ENCODE results near the gene LOXHD1.
A peak's percentile ranks its signal among the peaks of the same experiment; 100 is the strongest.

Gene LOXHD1

GRCh38 chr18:46506974-46507586, 149.9 kb downstream of the LOXHD1 start:
- H3K4me3 ChIP-seq (ENCODE audit: low read length), result no peak overlapping the region
- DNase-seq (ENCODE audit: low read depth, low spot score), result no peak

- H3K4me3 ChIP-seq (ENCODE audit: low read length), result no peak overlapping the region
- peak; percentile 17 for DNase-seq (ENCODE audit: low read depth, low spot score)
Measured at GRCh38 chr18:46502444-46502843, 154.6 kb downstream of the LOXHD1 start.

DNA sequence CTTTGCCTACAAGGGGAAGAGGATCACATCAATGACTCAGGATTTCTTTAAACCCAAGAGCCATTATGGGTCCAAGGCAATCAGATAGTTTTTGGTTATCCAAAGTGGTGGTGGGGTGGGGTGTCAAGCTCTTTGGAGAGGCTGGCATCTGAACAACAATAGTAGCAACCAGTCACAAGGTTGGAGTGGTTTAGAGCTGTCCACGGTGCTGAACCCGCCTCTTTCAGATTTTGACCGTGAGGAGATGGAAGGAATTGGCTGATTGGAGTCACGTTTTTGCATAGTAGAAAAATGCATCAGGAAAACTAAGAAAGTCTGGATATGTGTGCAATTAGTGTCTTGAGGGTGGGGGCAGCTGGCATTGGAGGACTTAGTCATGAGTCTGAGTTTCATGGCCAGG, 159.9 kb downstream of the LOXHD1 start:
- no peak overlapping the region for H3K4me3 ChIP-seq (ENCODE audit: low read length)
- DNase-seq (ENCODE audit: low read depth, low spot score), result peak; percentile 55

DNA sequence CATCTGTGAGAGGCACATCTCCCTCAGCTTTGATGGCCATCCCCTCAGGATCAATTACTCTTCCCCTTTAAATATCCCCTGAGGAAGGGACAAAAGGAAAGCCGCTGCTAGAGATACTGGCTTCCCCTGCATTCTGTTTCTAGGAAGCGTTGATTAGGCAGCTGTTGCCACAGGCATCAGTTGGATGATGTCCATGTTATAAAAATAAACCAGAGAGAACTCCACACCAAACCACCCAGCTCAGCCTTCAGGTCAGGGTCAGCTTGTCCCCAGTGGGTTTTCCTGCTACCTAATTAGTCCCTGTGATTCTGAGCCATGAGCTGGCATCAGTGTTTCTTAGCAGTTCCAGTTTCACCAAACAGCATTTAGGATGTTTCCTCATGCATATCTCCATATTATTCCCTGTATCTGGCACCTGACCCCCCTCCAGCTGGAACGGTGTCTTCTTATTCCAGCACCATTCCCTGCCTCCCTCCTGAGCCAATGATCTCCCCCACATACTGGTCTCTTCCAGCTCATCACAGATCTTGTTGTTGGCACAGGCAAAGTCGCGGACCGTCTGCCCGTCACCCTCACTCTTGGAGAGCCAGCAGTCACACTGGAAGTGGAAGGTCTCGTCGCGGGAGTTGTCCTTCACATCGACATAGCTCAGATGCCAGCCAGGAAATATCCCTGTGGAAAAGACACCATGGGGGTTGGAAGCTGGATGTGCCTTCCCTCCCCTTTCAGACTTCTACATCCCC, 168.4 kb downstream of the LOXHD1 start:
- no peak for DNase-seq (ENCODE audit: low read depth, low spot score)
- no peak overlapping the region for H3K4me3 ChIP-seq (ENCODE audit: low read length)

DNA sequence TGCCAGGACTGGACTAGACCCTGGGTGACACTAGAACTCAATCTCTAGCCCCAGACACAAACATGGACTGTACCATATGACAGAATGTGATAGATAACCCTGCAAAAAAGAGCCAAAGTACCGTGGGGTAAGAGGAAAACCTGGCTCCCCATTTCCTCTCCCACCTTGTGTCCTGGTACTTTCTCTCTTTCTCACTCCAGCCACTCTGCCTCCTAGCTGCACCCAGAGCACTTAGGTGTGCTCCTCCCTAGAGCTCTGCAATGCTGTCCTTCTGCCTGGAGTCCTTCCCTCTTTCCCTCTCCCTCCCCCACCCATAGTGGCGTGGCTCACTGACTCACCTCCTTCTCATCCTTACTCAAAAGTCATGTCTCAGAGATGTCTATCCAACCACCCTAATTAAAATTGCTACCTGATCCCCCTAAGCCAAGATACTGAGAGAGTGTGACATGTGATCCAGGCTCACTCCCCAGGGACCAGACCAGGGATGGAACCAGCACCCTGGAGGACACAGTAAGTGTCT, 171.3 kb downstream of the LOXHD1 start:
- DNase-seq (ENCODE audit: low read depth, low spot score), result no peak
- H3K4me3 ChIP-seq (ENCODE audit: low read length), result no peak overlapping the region

DNA sequence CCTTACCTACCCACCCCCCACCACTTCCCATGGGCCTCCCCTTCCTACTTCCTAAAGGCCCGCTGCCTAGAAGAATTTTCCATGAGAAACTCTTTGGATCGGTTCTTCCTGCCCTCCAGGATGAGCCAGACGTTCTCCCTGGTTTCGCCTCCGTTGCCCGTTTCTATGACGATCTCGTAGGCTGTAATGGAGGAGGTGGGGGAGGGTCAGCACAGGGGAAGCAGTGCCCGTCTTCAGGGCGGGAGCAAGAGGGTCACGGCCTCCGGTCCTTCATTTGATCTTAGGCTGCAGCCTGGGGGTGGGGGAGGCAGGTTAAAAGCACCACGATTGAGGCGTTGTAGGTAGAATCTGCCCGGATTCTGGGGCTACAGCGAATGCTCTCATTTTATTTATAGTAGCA, 172.0 kb downstream of the LOXHD1 start:
- no peak for DNase-seq (ENCODE audit: low read depth, low spot score)

GRCh38 chr18:46482831-46483230, 174.2 kb downstream of the LOXHD1 start:
- DNase-seq (ENCODE audit: low read depth, low spot score), result no peak
- no peak overlapping the region for H3K4me3 ChIP-seq (ENCODE audit: low read length)

More for the DNA sequence above, 172.0 kb downstream of the LOXHD1 start:
- H3K4me3 ChIP-seq (ENCODE audit: low read length), result no peak overlapping the region

DNA sequence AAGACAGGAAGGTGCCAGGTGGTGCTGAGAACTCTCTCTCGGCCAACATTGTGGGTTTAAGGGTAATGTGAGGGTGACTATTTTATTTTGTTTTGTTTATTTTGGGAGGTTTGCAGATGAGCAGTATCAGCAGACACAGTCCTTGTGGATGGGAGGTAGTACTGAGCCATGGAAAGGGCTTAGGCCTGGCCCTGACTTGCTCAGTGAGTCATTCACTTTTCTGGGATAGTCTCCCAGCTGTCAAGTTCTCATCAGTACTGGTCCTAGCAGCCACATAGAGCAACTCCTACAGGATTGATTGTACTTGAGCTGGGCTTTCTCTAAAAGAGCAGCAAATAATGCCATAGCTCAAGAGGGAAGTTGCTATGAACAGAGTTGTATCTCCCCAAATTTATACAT, 175.2 kb downstream of the LOXHD1 start:
- no peak overlapping the region for H3K4me3 ChIP-seq (ENCODE audit: low read length)
- no peak for DNase-seq (ENCODE audit: low read depth, low spot score)

DNA sequence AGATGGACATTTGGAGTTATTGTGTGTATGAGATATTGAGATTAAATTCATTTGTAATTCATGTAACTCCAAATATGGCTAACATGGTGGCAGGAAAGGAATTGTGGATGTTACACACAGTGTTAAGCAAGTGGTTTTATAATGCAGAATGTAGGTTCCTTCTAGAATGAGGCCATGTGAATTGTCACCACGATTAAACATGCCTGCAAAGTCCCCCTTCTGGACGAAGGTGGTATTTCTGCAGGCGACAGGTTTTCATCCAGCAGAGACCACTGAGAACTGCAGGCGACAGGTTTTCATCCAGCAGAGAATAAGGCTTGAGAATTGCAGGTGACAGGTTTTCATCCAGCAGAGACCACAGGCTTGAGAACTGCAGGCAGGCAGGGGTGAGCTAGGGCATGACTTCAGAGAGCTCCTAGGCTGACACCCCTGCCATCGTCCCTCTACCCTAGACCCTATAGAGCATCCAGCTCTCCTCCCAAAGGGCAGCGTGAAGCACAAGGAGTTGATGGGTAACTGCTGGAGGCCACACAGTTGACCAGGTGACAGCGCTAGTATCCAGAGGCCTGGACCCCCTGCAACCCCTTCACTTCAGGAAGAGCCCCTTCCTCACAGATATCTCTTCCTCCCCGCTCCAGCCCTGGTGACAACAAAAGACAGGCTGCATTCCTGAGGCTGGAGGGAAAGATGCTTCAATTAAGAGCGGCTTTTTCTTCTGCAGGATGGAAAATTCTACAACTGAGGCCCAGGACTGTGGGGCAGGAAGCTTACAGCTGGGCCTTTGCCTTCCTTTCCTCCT, 175.8 kb downstream of the LOXHD1 start:
- peak; percentile 63 for DNase-seq (ENCODE audit: low read depth, low spot score)

GRCh38 chr18:46480226-46480625, 176.8 kb downstream of the LOXHD1 start:
- H3K4me3 ChIP-seq (ENCODE audit: low read length), result no peak overlapping the region
- no peak for DNase-seq (ENCODE audit: low read depth, low spot score)

More for the DNA sequence above, 175.8 kb downstream of the LOXHD1 start:
- no peak overlapping the region for H3K4me3 ChIP-seq (ENCODE audit: low read length)

- DNase-seq (ENCODE audit: low read depth, low spot score), result no peak
- no peak overlapping the region for H3K4me3 ChIP-seq (ENCODE audit: low read length)
Measured at GRCh38 chr18:46478796-46479195, 178.2 kb downstream of the LOXHD1 start.

GRCh38 chr18:46477425-46478011, 179.5 kb downstream of the LOXHD1 start:
- no peak overlapping the region for H3K4me3 ChIP-seq (ENCODE audit: low read length)
- DNase-seq (ENCODE audit: low read depth, low spot score), result no peak

DNA sequence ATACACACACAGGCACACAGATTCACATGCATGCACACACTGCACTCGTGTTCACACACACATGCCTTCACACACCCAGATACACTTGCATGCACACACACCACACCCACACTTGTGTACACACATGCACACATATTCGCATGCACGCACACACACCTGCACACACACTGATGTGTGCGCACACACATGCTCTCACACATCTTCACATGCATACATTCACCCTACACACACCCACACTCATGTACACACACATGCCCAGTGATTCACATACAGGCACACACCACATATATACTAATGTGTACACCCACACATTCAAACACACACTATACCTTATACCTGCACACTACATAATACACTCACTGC, 181.6 kb downstream of the LOXHD1 start:
- no peak overlapping the region for H3K4me3 ChIP-seq (ENCODE audit: low read length)
- DNase-seq (ENCODE audit: low read depth, low spot score), result no peak

DNA sequence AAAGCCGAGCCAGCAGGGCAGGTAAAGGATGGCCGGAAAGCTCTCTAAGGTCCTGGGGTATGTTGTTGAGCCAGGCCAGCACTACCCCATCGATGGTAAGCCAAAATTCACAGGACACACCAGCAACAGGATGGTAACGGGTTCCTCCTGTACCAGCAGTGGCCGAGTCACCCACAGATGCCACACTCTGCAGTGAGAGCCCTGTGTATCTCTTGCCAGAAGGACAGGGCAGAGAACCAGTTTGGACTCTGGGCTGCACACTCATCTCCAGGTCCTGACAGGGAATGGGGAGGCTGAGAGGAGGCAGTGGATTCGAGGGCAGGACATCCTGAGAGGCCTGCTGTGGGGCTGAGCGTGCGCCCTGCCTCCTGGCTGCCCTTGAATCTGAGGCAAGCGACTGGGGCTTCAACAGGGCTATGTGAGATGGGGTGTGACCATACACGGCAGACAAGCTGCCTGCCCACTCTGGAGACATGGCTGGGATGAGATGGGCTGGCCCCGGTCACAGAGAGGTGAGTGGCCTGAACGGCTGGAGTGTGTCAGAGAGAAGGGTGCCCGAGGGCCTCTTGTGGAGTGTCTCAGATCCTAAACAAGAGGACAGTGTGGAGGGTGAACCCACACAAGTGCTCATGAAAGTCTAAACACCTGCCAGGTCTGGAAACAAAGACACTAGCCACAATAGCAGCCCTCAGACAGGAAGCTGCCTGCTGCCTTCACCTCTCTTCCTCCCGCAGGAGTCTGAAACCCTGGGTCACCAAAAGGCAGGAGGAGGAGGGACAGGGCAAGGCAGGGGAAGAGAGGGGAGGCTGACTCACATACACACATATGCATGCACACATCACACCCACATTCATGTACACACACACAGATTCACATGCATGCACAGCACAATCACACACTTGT, 182.3 kb downstream of the LOXHD1 start:
- H3K4me3 ChIP-seq (ENCODE audit: low read length), result no peak overlapping the region
- peak; percentile 61 for DNase-seq (ENCODE audit: low read depth, low spot score)

- no peak for DNase-seq (ENCODE audit: low read depth, low spot score)
- H3K4me3 ChIP-seq (ENCODE audit: low read length), result no peak overlapping the region
Measured at GRCh38 chr18:46471809-46472498, 185.1 kb downstream of the LOXHD1 start.

DNA sequence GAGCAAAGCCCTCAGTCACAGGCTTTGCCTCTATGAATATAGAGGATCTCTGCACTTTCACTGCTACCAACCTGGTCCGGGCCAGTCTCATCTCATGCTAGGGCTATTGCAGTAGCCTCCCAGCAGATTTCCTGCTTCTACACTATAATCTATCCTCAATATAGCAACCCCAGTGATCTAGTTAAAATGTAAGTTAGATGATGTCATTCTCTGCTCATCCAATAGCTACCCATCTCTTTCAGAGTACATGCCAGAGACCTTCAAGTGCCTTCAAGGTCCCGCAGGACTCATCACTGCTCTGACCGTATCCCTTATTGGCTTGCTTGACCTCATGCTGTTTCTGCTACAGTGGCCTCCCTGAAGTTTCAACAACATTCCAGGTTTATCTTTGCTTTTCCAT, 186.3 kb downstream of the LOXHD1 start:
- no peak for DNase-seq (ENCODE audit: low read depth, low spot score)
- no peak overlapping the region for H3K4me3 ChIP-seq (ENCODE audit: low read length)

DNA sequence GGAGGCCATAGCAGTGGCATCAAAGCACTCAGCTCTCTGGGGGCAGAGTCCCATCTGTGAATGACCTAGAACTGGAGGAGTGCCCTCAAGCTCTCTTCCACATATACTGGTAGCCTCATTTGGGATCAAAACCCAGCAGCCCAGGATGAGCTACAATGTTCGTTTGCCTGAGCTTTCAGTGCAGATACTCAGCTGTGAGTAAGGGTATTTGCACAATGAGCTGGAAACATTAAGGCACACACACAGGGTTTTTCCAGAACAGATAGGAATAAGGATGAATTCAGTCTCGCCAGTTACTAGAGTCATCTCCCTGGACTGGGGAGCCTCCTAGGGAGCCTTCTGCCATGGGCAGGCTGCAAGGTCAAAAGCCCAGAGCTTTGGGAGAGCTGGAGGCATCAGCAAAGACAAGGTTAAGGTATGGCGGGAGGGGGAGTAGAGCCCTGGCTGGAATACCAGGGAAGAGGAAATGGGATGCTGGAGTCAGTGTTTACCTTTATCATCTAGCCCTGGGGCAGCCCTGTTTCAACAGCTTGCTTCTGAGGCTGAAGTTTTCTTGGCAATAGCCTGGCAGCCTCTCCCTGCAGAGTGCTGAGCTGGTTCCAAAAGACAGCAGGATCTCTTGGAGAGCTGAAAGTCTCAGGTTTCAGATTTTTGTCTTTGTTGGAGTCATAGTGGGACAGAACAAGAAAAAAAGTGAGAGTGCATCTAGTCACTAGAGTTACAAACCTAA, 187.7 kb downstream of the LOXHD1 start:
- no peak for DNase-seq (ENCODE audit: low read depth, low spot score)
- no peak overlapping the region for H3K4me3 ChIP-seq (ENCODE audit: low read length)

Data from Jurkat, Clone E6-1 (cell line).